ENCODE measurements around the gene DLX4. TPM values are rescaled to one million over a fixed set of nuclear protein-coding genes. Genes with fewer than 3 reads are reported as not detected.

Gene DLX4
- total RNA-seq, 1 experiment from 2014 or later = 2.5 TPM

DNA sequence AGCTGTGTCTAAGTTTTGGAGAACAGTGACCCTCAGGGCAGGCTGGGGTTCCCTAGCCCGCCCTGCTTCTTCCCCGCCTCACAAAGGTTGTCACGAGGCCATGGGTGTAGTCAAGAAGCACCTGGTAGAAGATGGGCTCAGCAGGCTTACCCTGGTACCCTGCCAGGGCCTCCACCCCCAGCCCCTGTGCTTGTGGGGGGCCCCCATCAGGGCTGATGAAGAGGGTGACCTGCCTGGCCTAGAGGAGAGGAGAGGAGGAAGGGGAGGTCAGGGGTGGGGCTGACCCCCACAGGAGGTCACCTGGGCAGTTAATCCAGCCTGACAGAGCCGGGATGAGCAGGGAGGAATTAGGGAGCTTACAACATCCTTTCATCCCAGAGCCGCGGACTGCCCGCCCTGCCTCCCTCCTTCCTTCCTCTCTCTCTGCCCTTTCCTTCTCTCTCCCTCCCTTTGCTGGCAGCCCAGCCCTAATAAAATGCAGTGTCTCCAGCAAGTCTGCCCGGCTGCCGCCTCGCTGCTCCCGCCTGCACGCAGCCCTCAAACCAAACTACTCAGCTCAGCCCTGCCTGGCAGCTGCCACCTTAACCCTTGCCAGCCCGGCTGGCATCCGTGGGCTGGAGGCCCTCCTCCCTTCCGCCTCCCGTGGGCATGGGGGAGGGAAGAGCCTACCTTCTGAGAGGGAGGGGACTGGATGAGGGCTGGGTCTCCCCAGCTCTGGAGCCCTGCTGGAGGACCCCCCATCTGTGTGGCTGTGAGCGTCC lies 18.9 kb downstream of the DLX4 start:
- H4K20me1 ChIP-seq (ENCODE audit: control insufficient read depth, insufficient read depth, insufficient read length) = no peaks in the 10 kb centered on the region
- H4K91ac ChIP-seq (ENCODE audit: insufficient read length, low read depth, low read length) = no peak overlapping the region
- no peak overlapping the region for H3K14ac ChIP-seq (ENCODE audit: insufficient read depth, low read length)
- no peak overlapping the region for H2BK20ac ChIP-seq (ENCODE audit: low read depth, low read length, poor library complexity, severe bottlenecking)
- Mint-ChIP-seq H3K27ac (no peak overlapping the region), H3K9me3 (peaks cover 0 to 3% of the 10 kb centered on the region in 2 experiments; a peak in 2 of 5 replicates), H3K36me3 (ENCODE audit: insufficient read depth in 1 of 3, low read depth in 3 of 3) (no peaks in the 10 kb centered on the region), H3K4me3 (peak overlapping the region in 1 of 2 experiments; percentile 46; a peak in 1 of 5 replicates), H3K27me3 (ENCODE audit: low read depth) (peaks cover 98% of the 10 kb centered on the region), H3K4me1 (peaks cover 9 to 45% of the 10 kb centered on the region in 2 experiments)
- no peaks in the 10 kb centered on the region for H3K23me2 ChIP-seq (ENCODE audit: insufficient read length, low read depth, low read length, poor library complexity, severe bottlenecking)
- WGBS (ENCODE audit: extremely low coverage, insufficient read length, low lambda C conversion rate) = no CpG with 5 or more reads among the region's 17 CpGs
- H3T11ph ChIP-seq (ENCODE audit: low read length) = no peak overlapping the region
- no peaks in the 10 kb centered on the region; the same call in 1 of the 2 replicates for H3K4me1 ChIP-seq (ENCODE audit: insufficient read depth, low read length)
- no peak overlapping the region for H3K18ac ChIP-seq (ENCODE audit: insufficient read length, low read depth, low read length)
- H4K5ac ChIP-seq (ENCODE audit: insufficient read length, low read depth, low read length) = no peak overlapping the region
- H3K9ac ChIP-seq (ENCODE audit: extremely low read depth, insufficient read length, low read length) = no peak overlapping the region
- TF ChIP-seq, protein P1, sequence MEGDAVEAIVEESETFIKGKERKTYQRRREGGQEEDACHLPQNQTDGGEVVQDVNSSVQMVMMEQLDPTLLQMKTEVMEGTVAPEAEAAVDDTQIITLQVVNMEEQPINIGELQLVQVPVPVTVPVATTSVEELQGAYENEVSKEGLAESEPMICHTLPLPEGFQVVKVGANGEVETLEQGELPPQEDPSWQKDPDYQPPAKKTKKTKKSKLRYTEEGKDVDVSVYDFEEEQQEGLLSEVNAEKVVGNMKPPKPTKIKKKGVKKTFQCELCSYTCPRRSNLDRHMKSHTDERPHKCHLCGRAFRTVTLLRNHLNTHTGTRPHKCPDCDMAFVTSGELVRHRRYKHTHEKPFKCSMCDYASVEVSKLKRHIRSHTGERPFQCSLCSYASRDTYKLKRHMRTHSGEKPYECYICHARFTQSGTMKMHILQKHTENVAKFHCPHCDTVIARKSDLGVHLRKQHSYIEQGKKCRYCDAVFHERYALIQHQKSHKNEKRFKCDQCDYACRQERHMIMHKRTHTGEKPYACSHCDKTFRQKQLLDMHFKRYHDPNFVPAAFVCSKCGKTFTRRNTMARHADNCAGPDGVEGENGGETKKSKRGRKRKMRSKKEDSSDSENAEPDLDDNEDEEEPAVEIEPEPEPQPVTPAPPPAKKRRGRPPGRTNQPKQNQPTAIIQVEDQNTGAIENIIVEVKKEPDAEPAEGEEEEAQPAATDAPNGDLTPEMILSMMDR (conservative IDR thresholded peaks at IDR 0.05) = no peak
- no peak overlapping the region for H3K27ac ChIP-seq (ENCODE audit: insufficient read length, low read depth, low read length)
- no peak overlapping the region for H3K23ac ChIP-seq (ENCODE audit: insufficient read length, low read depth, low read length)
- H3K56ac ChIP-seq (ENCODE audit: insufficient read length, low read depth, low read length) = no peak overlapping the region
- no peak overlapping the region for H3K4ac ChIP-seq (ENCODE audit: low read depth, low read length)
- peak; percentile 50 for DNase-seq
- H2BK120ac ChIP-seq (ENCODE audit: low read depth, low read length, poor library complexity, severe bottlenecking) = no peak overlapping the region
- H4K8ac ChIP-seq (replicated peaks; ENCODE audit: insufficient read length, low read depth, low read length) = no peak overlapping the region
- H3K79me2 ChIP-seq (ENCODE audit: insufficient read depth, low read length) = no peaks in the 10 kb centered on the region
- no peaks in the 10 kb centered on the region for H3K9me3 ChIP-seq (ENCODE audit: control insufficient read depth, low read depth, low read length)
- H2AK5ac ChIP-seq (ENCODE audit: insufficient read length, low read length) = no peak overlapping the region
- H3K4me2 ChIP-seq (ENCODE audit: insufficient read depth, insufficient read length, low read length) = no peak overlapping the region
- H2BK15ac ChIP-seq (ENCODE audit: low read depth, low read length) = no peak overlapping the region
- peaks cover 32% of the 10 kb centered on the region for H3K27me3 ChIP-seq (ENCODE audit: insufficient read depth, low read length)
- no peaks in the 10 kb centered on the region for H3K79me1 ChIP-seq (ENCODE audit: insufficient read depth, low read depth, low read length, poor library complexity, severe bottlenecking)
- H2BK5ac ChIP-seq (ENCODE audit: insufficient read length, low read length) = no peak overlapping the region
- no peak overlapping the region for H2AFZ ChIP-seq (ENCODE audit: low read length)
- H2BK12ac ChIP-seq (ENCODE audit: insufficient read length, low read depth, low read length) = no peak overlapping the region

Measured in H9 (cell line).